Suppressor macrophage treated with lipopolysaccharide for 4 hours (primary cell): ENCODE data around the gene CAPRIN1.
A peak's percentile ranks its signal among the peaks of the same experiment; 100 is the strongest.

Experiments
- DNase-seq: peaks from one replicate; pipeline ENCODE4 v3.0.0-alpha.2; 2020

The CAPRIN1 gene

GRCh38 chr11:34051349-34052035, at the start of gene CAPRIN1:
Gene CAPRIN1 (plus strand): TSS chr11:34051731. CDS start chr11:34052421, 690 bp downstream.
- peak; percentile 92 for DNase-seq

GRCh38 chr11:34002420-34002819, 49.1 kb upstream of the CAPRIN1 start:
- DNase-seq, result no peak

GRCh38 chr11:34004236-34004635, 47.3 kb upstream of the CAPRIN1 start:
- DNase-seq, result no peak

GRCh38 chr11:34006876-34007275, 44.7 kb upstream of the CAPRIN1 start:
- DNase-seq, result no peak

- DNase-seq, result no peak
Measured at GRCh38 chr11:34012734-34013133, 38.8 kb upstream of the CAPRIN1 start.

DNA sequence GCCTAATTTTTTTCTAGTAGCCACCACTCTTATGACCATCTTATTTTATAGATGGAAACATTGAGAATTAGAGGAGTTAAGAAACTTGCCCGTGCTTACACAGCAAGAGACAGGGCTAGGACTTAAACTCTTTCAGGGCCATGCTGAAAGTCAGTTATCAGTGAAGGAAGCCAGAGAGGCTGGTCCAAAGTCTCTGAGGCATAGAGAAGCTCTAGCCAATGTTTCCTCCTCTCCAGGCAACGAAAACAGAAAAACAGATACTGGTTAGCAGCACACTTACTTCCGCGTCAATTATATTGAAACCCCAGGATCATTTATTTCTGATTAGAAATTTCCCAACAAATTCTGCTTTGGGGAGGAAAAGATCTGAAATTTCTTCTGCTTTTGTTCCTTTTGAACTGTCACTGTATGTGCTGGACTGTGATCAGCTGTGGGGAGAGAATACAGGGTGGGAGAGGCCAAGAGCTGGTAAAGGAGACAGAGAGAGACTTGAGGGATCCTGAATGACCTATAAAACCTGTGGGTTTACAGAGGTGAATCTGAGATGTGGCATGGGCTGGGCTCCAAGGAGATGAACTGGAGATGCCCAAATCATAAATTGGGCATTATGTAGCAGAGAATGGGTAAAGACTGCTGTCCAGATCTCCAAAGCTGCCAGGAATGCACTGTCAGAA, 37.5 kb upstream of the CAPRIN1 start:
- DNase-seq, result no peak

DNA sequence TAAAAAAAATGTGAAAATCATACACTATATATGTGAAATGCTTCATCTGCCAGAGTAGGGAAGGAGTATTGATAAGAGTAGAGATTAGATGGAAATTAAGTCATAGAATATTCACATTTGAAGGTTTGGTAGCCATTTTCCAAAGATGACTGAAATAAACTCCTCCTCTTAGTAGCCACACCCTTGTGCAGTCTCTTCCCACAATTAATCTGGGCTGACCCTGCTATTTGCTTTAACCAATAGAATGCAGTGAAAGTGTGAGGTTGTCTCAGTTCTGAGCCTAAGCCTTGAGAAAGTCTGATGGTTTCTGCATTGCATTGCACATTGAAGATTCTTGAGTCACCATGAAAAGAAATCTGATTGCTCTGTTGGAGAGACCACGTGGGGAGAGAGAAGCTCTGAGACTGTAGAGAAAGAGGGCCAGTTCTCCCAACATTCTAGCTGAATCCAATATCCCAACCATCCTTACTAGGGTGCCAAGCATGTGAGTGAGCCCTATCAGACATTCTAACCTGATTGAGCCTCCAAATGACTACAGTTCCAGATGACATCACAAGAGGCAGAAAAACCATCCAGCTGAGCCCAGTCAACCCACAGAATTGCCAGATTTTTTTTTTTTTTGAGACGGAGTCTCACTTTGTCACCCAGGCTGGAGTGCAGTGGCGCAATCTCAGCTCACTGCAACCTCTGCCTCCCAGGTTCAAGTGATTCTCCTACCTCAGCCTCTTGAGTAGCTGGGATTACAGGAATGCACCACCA, 29.4 kb upstream of the CAPRIN1 start:
- DNase-seq, result no peak

GRCh38 chr11:34026432-34026831, 25.1 kb upstream of the CAPRIN1 start:
- DNase-seq, result no peak

GRCh38 chr11:34027516-34028408, 23.8 kb upstream of the CAPRIN1 start:
- DNase-seq, result no peak

- no peak for DNase-seq
Measured at GRCh38 chr11:34028425-34028824, 23.1 kb upstream of the CAPRIN1 start.

DNA sequence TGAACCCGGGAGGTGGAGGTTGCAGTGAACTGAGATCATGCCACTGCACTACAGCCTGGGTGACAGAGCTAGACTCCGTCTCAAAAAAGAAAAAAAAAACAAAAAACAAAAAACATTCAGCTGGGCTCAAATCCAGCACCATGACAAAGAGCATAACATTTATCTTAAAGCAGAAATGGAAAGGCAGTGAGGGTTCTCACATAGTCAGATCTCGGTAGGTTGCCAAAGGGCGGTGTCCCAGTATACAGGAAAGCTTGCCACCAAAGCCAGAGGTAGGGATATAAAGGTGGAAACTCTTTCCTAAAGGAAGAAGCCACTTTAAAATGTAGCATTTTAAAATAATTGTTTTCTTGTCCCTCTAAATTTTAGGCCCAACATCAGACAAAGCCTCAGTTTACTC, 22.4 kb upstream of the CAPRIN1 start:
- DNase-seq, result no peak

GRCh38 chr11:34030382-34030781, 21.1 kb upstream of the CAPRIN1 start:
- DNase-seq, result no peak

GRCh38 chr11:34033399-34033798, 18.1 kb upstream of the CAPRIN1 start:
- no peak for DNase-seq

DNA sequence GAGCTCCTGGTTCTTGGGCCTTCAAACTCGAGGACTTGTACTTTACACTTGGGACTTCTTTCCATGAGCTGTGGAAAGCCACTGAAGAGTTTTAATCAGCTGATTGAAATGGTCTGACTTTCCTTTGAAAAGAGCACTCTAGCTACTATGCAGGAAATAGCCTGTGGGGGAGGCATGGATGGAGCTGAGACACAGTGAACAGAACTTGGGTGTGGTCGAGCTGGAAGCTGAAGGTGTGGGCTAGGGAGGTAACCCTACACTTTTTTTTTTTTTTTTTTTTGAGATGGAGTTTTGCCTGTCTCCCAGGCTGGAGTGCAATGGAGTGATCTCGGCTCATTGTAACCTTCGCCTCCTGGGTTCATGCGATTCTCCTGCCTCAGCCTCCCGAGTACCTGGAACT, 17.5 kb upstream of the CAPRIN1 start:
- DNase-seq, result no peak

GRCh38 chr11:34036456-34036855, 15.1 kb upstream of the CAPRIN1 start:
- no peak for DNase-seq

- peak; percentile 28 for DNase-seq
Measured at GRCh38 chr11:34037016-34037415, 14.5 kb upstream of the CAPRIN1 start.

GRCh38 chr11:34040571-34040970, 11.0 kb upstream of the CAPRIN1 start:
- no peak for DNase-seq

DNA sequence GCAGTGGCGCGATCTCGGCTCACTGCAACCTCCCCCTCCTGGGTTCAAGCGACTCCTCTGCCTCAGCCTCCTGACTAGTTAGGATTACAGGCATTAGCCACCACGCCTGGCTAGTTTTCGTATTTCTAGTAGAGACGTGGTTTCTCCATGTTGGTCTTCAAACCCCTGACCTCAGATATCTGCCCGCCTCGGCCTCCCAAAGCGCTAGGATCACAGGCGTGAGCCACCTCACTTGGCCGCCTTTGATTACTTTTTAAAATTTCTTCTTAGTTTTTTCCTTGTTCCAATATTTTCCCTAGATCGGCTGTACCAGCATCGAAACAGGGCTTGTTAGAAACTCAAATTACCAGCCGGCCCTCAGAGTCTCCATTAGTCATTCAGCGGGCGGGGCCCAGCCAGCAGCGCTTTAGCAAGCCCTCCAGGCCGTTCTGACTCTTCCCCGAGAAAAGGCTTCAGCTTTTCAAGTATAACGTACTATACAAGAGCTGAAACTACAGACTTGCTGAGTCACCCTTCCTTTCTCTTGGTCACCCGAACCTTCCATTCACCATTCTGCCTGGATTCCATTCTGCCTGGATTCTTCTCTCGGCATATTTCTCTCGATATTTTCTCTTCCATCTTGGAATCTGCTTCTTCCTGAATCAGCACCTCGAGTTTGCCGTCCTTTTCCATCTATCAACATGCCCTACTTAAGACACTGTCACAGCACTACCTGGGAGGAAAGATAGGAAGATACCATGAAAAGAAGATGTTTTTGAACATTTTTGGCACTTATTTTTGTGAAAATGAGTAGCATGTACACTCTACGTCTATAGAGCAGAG, 6.7 kb upstream of the CAPRIN1 start:
- DNase-seq, result peak; percentile 88

DNA sequence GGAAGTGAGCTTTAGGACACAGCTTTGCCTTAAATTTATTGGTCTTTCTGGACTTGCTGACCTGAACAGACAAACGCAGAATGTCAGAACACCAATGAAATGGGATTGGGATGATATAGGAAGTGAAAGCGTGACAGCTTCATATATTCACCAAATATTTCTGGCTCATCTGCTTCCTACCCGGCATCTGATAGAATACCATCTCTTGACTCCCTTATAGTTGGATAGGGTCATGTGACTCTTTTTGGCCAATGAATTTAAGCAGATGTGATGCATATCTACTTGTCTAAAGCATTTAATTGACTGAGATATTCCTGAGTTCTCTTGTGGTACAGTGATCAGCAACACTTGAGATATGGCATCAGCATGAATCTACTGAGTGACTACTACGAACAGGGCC, 2.5 kb upstream of the CAPRIN1 start:
- peak; percentile 53 for DNase-seq

DNA sequence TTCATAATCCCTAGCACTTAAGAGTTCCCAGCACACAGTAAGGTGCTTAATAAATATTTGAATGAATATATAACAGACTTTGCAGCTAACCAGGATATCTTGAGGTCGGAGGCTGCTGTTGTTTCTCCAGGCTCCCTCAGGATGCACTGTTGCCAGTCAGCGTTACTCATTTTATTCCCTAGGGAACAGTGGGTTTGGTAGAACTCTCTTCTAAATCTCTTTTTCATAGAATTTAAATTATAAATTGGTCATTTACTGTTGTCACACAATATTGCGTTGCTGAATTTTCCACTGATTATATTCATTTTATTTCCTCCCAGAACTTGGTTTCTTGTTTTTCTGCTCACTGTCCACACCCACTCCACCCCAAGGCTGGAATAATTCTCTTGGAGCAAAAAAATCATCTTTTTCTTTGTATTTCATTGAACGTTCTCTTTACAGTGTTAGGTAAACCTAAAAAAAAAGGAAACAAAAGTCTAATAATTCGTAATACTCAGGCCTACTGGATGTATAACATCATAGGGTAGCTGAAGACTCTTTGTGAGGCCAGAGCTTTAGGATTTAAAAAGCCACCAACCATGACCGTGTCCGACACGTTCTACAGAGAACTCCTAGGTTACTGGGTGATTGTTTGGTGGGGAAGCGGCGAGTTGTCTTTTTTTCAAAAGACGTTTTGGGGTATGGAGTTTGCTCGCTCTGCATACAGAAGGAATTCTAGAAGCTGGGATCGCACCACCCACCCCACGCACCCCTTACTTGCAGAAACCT, 766 bp upstream of the CAPRIN1 start:
- no peak for DNase-seq

DNA sequence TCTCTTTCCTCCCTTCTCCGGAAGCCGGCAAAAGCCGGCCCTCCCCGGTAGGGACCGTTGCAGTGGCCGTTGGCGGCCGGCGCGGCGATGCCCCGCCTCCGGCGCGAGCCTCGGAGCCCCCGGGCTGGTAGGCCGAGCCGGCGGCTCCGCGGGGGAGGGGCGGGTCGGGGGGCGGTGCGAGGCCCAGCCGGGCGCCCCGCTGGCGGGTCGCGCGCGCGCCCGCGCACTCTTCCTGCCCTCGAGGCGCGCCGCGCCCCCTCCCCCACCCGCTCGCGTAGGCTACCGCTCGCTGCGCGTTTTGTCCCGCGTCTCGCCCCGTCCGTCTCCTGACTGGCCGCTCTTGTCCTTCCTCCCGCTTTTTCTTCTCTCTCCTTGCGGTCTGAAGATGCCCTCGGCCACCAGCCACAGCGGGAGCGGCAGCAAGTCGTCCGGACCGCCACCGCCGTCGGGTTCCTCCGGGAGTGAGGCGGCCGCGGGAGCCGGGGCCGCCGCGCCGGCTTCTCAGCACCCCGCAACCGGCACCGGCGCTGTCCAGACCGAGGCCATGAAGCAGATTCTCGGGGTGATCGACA, 591 bp downstream of the CAPRIN1 start:
- DNase-seq, result peak; percentile 94
